HG03066 (cell line): ENCODE measurements around the gene POLN.
"Not testable (repeated sequence)": the region's sequence is repeated elsewhere in the genome, so short reads cannot be mapped to it uniquely, and the experiment has no call there.

Experiments
- ATAC-seq: cut with Tn5 transposase; IDR thresholded peaks from one replicate; pipeline ENCODE4 v1.9.1; 2021; ENCODE audit warnings: low read depth; ENCODE audit not compliant: unreplicated experiment

POLN gene

DNA sequence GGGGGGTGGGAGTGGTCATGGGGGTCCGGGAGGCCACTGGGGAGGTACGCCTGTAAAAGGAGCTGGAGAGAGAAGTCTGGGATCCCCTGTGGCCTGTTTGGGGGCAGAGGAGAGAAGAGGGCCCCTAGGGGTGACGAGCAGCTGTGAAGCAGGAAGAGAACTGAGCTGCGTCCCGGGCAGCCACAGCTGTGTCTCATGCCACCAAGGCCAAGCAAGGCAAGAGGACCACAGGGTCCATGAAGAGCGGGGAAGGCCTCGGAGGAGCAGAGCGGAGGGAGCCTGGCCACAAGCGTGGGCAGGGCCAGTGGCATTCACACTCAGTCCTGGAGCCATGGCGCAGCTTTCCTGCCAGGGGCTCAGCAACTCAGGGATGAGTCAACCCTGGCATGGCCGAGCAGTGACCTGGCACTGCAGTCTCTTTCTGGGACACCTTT is 196.4 kb downstream of the POLN start:
- no peak for ATAC-seq

GRCh38 chr4:2044542-2045517 is 197.1 kb downstream of the POLN start:
- no peak for ATAC-seq

GRCh38 chr4:2044119-2044485 is 197.8 kb downstream of the POLN start:
- no peak for ATAC-seq

DNA sequence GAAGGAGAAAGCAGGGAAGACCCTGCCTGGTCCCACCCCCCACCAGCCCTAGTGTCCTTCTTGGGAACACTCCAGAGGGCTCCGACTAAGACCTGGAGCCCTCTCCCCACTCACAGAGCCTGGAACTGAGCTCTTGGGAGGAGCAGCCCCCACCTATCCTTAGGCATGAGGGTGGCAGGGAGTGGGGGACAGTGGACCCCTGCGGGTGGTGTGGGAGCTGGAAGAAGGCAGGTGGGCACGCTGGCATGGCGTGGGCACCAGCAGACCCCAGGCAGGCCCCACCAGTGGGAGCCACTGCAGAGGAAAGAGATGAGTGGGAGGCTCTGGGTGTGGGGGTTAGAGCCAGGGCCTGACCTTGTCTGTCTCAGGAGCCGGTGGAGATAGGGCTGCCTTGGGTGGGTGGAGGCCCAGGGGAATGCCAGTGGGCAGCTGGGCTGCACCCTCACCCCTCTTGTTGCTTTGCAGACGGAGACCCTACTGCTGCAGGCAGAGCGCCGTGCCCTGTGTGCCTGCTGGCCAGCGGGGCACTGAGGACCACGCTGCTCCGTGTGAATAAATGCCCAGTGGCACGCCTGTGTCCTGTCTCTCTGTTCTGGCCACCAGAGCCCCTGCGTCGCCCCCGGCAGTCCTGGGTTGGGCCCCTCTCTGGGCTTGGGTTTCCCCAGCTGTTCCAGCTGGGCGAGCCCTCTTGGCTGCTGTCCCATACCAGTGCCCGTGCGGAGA is 198.4 kb downstream of the POLN start:
- no peak for ATAC-seq

- ATAC-seq, result no peak
Observed at GRCh38 chr4:2042947-2043395, 198.9 kb downstream of the POLN start.

GRCh38 chr4:2042204-2042946 is 199.5 kb downstream of the POLN start:
- no peak for ATAC-seq

DNA sequence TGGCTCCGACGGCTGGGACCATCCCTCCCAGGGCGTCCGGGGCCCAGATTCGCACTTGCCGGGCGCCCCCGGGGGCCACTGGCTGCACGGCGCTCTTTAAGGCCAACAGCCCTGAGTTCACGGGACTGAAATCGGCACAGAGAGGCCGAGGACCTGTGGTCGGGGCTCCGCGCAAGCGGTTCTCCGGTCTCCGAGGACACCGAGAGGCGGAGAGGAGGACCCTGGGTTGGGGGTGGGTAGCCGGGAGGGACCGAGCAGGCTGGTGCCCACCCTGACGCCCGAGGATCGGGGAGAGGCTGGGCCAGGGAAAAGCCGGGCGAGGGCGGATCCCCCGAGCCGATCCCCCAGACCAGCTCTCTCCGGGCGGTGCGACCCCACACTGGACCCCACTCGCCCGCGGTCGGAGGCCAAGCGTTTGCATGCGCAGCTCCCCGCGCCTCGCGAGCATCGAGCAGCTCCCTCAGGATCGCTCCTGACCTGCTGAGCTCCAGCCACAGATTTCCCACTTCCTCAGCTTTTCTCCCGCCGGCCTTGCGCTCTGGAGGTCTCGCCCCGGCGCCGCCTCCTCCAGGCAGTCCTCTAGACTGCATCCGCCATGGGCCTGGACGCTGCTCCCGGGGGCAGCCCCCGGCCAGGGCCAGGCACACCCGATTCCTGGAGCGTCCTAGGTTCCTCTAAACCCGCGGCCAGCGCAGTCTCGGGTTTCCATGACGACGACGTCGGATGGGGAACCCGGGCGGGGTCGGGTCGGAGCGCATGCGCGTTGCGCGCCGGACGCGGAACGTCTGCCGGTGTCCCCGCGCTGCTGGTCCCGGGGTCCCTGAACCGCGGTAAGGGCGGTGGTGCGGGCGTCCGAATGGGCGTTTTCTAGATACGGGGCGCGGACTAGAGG is 200.4 kb downstream of the POLN start:
- ATAC-seq, result no peak

DNA sequence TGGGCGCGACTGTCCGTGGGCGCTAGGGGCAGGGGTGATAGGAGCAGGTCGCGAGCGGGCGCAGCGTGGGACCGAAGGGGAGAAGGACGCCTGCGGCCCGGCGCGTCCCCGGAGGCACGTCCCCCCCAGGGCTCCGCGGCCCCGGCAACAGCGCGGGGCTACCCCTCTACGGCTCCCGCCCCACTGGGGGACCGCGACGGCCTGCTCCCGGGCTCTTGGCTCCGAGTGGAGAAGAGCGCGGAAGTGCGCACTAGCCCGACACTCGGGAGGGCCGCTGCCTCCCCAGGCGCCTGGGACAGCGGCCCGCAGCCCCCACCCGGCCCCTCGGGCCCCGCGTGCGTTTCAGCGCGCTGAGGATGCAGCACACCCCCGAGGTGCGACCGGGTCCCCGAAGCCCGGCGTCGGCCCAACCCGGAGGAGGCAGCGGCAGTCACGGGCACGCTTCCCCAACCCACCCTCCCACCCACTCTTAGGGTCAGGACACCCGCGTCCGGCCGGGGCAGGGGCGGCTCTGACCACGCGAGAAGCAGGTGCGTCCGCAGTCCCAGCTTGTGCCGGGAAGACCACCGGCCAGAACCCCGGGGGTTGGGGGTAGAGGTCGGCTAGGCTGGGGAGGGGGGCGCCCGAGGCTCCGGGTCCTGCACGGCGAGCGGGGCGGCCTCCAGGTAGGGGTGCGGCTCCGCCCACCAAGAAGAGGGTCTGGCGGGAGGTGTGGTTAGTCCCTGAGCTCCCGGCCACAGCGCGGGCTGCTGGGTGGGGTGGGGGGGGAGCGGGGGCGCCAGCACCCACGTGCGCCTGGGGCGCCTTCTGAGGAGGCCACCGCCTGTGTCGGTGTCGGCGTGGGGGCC is 201.3 kb downstream of the POLN start:
- no peak for ATAC-seq

- ATAC-seq, result no peak
Observed at GRCh38 chr4:2036866-2037265, 205.1 kb downstream of the POLN start.

GRCh38 chr4:2036327-2036726 is 205.6 kb downstream of the POLN start:
- ATAC-seq, result no peak

DNA sequence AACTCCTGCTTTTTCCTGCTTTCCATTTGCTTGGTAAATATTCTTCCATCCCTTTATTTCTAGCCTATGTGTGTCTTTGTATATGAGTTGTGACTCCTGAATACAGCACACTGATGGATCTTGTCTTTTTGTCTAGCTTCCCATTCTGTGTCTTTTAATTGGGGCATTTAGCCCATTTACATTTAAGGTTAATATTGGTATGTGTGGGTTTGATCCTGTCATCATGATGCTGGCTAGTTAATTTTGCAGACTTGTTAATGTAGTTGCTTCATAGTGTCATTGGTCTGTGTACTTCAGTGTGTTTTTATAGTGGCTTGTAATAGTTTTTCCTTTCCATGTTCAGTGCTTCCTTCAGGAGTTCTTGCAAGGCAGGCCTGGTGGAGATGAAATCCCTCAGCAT is 210.8 kb downstream of the POLN start:
- not testable (repeated sequence) for ATAC-seq

- not testable (repeated sequence) for ATAC-seq
Observed at GRCh38 chr4:2027120-2027519, 214.8 kb downstream of the POLN start.

DNA sequence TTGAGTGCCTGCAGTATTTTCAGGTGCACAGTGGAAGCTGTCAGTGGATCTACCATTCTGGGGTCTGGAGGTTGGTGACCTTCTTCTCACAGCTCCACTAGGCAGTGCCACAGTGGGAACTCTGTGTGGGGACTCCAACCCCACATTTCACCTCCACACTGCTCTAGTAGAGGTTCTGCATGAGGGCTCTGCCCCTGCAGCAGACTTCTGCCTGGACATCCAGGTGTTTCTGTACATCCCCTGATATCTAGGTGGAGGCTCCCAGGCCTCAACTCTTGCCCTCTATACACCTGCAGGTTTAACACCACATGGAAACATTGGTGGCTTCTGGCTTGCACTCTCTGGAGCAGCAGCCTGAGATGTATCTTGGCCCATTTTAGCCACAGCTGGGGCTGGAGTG is 216.1 kb downstream of the POLN start:
- no peak for ATAC-seq

GRCh38 chr4:2024683-2025082 is 217.2 kb downstream of the POLN start:
- ATAC-seq, result no peak
